GM18870 (cell line): ENCODE measurements around the gene GPR85.
A peak's percentile ranks its signal among the peaks of the same experiment; 100 is the strongest.
"Not testable (repeated sequence)": the region's sequence is repeated elsewhere in the genome, so short reads cannot be mapped to it uniquely, and the experiment has no call there.

Experiments
- ATAC-seq: cut with Tn5 transposase; IDR thresholded peaks from one replicate; pipeline ENCODE4 v1.9.1; 2021; ENCODE audit warnings: moderate library complexity; ENCODE audit not compliant: unreplicated experiment

The GPR85 gene

DNA sequence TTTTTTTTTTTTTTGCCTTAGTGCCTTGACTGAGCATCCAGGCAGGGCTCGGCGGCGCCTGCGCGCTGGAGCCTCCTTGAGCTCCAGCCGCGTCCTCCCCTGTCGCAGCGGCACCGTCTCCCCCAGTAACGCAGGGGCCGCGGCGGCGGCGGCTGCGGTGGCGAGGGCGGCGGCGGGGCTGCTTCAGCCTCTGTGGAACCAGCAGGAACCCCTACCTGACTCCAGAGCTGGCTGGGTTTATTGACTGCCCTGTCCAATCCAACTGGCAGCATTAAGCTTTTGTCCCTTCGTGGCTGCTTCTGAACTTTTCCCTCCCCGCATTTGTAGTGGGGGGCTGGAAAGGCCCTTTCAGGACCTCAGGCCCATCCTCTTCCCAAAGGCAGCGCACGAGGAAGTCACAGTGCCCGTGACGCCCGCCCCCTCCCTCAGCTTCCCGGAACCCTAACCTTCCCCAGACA lies at the start of gene GPR85:
Gene GPR85 (minus strand): TSS at position 397 of the 458 bp plus-strand sequence. CDS start 2,106 bp downstream, outside the sequence.
- ATAC-seq, result no peak

DNA sequence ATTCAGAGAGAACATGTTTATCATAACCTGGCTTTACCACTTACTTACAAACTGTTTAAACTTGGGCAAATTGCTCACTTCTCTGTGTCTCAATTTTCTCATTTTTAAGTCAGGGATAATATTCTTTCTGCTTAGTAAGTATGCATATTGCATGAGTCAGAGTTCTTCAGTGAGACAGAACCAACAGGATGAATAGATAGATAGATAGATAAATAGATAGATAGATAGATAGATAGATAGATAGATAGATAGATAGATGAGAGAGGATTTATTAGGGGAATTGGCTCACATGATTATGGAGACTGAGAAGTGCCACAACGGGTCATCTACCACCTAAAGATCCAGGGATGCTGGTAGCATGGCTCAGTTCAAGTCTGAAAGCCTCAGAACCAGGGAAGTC lies 47.4 kb upstream of the GPR85 start:
- ATAC-seq, result no peak

- no peak for ATAC-seq
Measured at GRCh38 chr7:113131367-113131766, 44.7 kb upstream of the GPR85 start.

DNA sequence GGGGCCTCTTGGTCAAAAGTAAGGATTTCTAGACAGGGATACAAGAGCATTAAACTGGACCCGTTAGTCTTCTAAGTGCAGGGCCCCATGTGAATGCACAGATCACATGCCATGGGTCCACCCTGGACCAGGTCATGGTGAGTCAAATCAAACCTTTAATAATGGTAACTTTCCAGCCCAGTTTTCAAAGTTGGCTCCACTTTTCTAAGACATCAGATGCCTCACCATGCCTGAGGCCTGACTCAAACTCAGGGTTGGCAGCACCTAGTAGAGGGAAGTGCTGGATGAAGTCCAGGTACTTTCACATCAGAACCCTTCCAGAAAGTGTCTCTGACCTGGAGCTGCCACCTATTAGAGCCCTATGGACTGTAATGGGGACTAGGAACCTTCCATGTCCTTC lies 41.4 kb upstream of the GPR85 start:
- ATAC-seq, result no peak

- ATAC-seq, result no peak
Measured at GRCh38 chr7:113125728-113126127, 39.1 kb upstream of the GPR85 start.

DNA sequence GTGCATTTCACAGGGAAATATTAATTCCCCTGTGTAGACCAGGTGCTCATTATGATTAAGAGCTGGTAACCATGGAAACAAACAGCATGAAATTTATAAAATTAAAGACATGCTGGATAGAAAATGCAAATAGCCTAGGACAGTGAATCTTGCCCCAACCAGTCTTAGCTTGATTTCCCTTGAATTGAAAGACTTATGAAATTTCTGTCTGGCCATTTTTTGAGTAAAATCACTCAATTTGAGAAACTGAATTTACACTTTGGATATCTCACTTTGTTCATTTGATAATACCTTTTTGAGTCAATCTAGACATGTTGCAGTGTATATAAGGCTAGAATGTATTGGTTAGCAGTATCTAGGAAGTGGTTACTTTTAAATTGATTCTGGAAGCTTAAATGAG lies 36.1 kb upstream of the GPR85 start:
- ATAC-seq, result no peak

DNA sequence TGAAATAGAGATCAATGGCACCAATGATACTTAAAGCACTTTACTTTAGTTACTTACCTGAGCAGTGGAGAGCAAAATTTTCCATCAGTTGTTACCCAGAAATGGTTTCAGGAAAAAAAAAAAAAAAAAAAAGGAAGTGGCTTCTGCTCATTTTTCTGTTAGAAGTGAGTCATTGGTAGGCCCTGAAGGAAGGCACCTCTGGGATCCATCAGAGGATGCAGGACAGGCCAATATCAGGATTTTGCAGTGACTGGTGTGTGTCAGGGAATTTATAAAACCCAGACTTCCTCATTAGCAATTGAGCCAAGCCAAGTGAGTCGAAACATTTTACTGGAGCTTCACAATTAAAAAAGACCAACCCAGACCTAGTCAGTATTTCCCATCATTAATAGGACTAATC lies 34.0 kb upstream of the GPR85 start:
- no peak for ATAC-seq

- no peak for ATAC-seq
Measured at GRCh38 chr7:113119429-113119828, 32.8 kb upstream of the GPR85 start.

GRCh38 chr7:113118074-113118959 lies 31.7 kb upstream of the GPR85 start, which contains the start of gene SMIM30:
SMIM30 (minus strand) TSS chr7:113118554; CDS start chr7:113117578, 976 bp downstream.
- peak; percentile 96 for ATAC-seq

- ATAC-seq, result not testable (repeated sequence)
Measured at GRCh38 chr7:113117374-113117774, 30.7 kb upstream of the GPR85 start.

- ATAC-seq, result peak; percentile 36
Measured at GRCh38 chr7:113113912-113114311, 27.3 kb upstream of the GPR85 start.

DNA sequence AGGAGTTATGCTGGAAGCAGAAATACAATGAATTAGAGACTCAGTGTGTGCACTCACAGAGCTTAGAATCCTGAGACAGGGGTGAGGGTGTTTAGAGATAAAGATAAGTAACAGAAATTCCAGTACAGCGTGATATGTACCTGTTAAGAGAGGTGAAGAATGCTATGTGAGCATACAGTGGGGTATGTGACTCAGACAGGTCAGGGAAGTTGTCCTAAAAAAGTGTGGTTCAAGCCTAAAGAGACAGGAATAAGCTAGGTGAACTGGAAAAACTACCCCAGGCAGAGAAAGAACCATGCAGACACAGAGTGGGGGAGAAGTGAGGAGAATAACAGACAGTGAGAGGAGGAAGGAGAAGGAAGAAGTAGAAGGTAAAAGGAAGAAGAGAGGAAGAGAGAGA lies 23.1 kb upstream of the GPR85 start:
- no peak for ATAC-seq

GRCh38 chr7:113100121-113100603 lies 13.5 kb upstream of the GPR85 start:
- no peak for ATAC-seq

DNA sequence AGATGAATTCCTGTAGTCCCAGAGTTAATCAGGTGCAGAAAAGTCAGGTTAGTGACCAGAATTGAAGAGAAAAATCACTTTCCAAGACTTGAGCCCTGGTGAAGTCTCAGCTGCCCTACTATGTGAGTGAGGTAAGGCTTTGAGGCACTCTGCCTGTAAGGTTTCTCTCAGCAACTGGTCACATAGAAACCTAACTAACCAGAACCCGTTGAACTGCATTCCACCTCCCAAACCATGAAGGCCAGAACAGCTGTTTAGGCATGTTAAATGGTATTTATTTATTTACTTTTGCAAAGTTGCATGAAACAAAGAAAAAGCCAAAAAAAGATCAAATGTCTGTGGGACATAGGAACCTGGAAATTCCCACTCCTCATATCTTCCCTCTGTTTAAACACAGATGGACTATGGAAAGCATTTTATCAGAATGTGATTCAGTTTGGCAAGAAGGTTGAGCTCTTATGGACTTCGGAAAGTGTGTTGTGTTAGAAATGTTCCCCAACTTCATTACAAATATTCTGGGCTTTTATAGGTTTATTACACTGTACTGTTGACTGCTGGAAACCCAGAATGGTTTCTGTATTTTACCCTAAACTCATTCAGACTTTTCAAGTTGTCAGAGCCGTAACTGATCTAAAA lies 12.8 kb upstream of the GPR85 start:
- ATAC-seq, result no peak

DNA sequence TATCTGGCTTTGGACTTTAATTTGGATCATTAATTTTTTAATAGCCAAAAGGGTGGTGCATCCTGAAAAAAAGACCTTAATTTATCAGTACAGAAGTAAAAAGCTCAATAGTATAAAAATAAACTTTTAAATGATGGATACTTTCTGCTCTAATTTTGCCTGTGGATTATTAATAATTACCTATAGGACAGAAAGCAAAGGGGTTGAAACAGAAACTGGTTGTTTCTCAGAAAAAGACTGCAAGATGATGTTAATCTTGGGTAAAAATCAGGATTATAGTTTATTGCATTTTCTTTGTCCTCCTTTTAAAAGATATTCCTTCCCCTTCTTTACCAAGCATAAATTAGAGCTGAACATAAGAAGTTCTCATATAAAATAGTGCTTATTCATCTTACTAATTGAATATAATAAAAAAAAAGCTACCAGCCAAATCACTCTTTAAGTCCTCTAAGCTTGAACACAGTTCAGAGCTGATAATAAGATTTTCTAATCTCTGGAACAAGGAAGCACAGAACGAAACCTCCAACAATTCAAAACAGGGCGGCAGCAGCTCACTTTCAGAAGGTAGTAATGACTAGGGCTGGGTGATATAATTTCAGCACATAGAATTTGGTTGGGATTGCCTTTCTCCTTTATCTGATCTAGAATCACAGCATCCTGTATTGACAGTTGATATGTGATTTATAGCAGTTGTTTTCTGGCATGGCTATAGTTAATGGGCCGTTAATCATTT lies 8.1 kb upstream of the GPR85 start:
- ATAC-seq, result peak; percentile 49

DNA sequence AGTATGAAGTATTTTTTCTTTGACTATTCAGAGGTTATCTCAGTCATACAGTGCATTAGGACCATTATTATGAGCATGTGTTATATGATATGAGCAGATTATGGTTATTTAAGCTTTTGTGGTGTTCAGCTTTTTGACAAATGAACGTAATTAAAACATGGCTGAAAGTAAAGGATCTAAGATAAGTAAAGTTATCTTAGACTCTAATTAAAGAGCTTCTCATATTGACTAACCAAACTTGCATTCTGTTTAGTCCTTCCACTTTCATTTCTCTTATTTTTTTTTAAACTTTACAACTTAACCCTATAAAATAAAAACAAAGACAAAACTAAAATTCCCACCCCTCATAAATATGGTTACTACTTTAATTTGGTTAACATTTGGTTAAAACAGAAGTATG lies 6.9 kb upstream of the GPR85 start:
- no peak for ATAC-seq

- ATAC-seq, result no peak
Measured at GRCh38 chr7:113092762-113093161, 6.1 kb upstream of the GPR85 start.

DNA sequence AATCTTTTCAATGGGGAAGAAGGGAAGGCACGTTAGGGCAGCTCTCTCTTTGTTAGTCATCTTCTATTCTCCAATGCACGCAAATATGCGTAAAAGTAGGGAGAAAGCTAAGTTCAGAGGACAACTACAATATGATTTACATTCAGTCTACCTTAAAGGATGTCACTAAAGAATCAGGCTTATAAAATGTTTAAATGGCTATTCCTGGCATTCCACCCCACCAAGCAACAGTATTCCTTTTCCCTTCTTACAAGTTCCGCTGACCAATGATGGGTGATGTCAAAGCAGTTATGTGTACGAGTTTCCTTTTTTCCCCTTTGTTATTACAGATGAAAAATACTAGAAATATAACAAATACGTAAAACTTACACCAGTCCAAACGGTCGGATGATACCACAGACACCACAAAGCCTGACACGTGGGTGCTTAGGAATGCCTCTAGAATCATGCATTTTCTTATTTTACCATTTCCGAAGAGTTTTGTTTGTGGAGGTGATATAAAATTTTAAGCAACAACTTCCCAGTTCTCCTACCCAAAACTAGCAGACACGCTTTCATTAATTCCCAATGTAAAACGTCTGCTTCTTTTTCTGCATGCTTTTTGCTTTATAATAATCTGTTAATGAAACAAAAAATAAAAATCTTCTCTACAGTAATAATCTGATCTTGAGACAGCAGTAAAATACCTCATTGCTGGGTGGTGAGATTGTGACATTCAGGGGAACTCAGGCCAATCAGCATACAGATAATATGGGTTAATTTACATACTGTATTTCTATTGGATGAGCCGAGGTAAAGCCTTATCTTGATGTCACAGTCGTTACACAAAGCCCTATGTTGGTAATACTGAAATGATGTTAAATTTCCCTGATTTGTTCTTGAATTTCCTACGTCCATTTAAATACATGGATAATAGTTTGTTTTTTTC lies 708 bp upstream of the GPR85 start:
- no peak for ATAC-seq

DNA sequence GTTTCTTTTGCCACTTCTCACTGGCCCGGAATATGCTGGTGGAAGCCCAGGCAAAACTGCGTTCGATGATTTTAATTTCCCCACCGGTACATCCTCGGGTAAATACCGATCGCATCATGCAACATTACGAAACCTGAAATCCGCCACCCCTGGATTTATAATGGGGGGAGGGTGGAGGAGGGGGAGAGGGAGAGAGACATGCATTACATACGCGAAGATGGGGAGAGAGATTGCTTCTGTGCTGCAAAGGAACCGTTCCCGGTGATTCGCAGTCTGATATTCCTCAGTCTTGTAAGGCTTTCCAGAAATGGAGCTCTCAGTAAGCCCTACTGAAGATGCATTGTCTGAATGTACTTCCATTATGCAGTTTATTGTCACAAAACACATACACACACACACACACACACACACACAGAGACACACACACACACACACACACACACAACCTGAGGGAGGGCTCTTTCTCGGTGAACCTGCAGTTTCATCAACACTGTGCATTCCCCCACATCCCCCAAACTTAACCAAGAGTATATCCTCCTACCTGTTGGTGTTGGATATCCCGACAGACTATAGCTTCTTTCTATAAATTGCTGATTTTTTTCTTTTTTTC lies 741 bp downstream of the GPR85 start:
- no peak for ATAC-seq
